Activated CD4-positive, CD25-positive, alpha-beta regulatory T cell treated with anti-CD3 and anti-CD28 coated beads, Interleukin-2, amount 50 U/mL, for 16 hours (primary cell): ENCODE data around the gene JAK2.
A peak's percentile ranks its signal among the peaks of the same experiment; 100 is the strongest.
"Not testable (repeated sequence)": the region's sequence is repeated elsewhere in the genome, so short reads cannot be mapped to it uniquely, and the experiment has no call there.

ENCODE experiments used
- DNase-seq: peaks from one replicate; pipeline ENCODE4 v3.0.0-alpha.2; 2020; ENCODE audit warnings: low read depth, low spot score

The JAK2 gene

DNA sequence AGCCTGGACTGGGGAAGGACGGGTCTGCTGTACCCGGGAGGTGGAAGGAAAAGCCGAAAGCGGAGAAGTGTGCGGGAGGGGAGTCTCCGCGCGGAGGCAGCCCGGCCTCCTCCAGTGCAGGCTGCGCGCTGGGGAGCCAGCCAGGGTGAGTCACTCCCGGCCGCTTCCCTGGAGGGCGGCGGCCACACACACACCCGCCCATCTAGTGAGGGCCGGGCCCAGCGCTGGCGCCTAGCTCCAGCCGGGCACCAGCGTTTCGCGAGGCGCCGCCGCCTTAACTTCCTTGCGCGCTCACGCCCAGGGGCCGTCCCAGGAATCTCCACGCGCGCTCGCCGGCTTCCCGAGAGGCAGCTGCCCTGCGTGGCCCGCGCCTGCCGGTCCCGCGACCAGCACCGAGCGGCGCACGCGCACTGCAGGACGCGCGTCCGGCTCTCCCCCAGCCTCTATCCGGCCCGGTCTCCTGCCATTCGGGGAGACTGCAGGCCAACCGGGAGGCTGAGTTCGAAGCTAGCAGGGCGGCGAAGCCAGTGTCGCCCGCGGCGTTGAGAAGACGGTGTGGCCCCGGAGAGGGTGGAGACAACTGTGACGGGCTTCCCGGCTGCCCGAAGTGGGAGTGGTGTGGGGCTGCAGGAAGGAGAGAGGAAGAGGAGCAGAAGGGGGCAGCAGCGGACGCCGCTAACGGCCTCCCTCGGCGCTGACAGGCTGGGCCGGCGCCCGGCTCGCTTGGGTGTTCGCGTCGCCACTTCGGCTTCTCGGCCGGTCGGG, at the start of gene JAK2:
Gene JAK2, plus strand, starts transcription at position 652 of the 765 bp plus-strand sequence. CDS start 36,716 bp downstream, outside the sequence.
- DNase-seq, result peak; percentile 57

GRCh38 chr9:4936277-4936676, 48.8 kb upstream of the JAK2 start:
- DNase-seq, result no peak

DNA sequence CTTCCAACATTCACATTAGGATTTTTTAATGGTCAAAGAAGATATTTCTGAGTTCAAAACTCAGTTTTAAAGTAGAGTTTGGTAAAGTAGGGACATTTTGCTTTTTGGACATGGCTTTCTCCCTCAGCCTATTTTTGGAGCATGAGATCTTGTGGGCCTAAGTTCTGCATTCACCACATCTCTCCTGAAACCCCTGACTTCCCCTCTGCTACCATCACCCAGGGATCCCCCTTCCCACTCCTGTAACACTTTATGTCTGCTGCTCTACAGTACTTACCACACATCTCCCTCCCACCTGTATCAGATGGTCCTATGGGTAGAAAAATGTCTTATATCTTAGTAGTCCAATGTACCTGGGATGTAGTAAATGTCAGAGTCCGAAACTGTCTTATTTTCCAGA, 48.2 kb upstream of the JAK2 start:
- DNase-seq, result no peak

- DNase-seq, result no peak
Measured at GRCh38 chr9:4937446-4937845, 47.6 kb upstream of the JAK2 start.

DNA sequence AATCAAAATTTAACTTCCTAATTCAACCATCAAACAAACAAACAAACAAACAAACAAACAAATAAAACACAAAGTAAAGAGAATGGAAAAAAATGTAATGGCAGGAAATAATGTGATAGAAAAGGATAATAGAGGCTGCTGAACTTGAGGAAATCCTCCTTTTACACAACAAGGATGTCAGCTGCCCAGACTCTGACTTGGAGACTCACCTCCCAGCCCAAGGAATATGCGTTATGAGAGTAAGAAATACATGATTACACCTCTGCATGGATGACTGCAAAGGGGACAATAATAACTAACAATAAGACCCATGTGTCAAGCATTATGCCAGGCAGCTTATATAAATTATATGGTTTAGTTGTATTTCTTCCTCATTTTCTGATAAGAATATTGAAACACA, 46.6 kb upstream of the JAK2 start:
- DNase-seq, result no peak

- DNase-seq, result no peak
Measured at GRCh38 chr9:4939118-4939561, 45.9 kb upstream of the JAK2 start.

DNA sequence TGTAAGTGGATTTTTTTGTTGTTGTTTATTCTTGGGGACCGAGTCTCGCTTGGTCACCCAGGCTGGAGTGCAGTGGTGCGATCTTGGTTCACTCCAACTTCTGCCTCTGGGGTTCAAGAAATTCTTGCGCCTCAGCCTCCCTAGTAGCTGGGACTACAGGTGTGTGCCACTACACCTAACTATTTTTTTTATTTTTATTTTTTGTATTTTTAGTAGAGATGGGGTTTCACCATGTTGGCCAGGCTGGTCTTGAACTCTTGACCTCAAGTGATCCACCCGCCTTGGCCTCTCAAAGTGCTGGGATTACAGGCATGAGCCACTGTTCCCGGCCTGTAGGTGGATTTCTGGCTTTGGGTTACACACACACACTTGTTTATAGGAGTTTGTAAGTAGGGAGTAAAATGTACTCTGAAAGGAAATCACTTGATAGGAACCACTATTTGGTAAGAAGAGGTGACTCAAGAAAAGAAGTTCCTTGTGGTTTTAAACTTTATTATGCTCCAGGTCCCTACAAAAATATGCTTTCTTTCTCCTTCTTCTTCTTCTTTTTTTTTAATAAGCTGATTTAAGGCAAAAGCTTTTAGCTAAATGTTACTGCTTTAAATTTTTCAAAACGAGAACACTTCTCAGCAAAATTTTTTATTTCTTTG, 42.9 kb upstream of the JAK2 start:
- DNase-seq, result not testable (repeated sequence)

DNA sequence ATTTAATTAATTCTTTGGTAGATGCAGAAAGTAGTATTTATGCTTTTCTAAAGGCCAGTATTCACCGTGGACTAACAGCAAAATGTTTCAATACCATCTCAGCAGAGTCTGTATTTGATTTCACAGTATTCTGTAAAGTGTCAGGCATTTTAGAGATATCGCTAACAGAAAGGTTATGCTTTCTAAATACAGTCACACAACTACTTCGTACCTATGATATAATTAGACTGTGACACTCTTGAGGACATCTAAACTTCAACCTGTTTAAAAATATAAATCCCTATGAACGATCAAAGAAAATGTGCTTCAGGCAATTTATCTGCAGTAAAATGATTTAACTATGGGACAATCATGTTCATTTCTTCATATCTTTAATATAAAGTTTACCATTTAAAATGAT, 41.7 kb upstream of the JAK2 start:
- DNase-seq, result no peak

- not testable (repeated sequence) for DNase-seq
Measured at GRCh38 chr9:4944431-4945211, 40.5 kb upstream of the JAK2 start.

DNA sequence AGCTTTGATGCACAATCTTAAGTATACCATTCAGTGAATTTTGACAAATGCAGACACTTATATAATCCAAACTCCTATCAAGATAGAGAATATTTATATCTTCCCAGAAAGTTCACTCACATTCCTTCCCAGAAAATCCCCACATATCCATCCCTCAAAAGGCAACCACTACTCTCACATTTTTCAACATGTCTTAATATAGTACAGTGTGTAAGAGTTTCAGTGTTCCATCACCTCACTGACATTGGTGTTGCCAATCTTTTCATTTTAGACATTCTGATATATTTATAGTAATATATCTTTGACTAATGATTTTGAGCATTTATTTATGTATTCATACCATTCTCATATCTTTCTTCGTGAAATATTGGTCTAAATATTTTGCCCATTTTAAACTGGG, 38.1 kb upstream of the JAK2 start:
- DNase-seq, result no peak

- DNase-seq, result no peak
Measured at GRCh38 chr9:4955836-4956235, 29.2 kb upstream of the JAK2 start.

DNA sequence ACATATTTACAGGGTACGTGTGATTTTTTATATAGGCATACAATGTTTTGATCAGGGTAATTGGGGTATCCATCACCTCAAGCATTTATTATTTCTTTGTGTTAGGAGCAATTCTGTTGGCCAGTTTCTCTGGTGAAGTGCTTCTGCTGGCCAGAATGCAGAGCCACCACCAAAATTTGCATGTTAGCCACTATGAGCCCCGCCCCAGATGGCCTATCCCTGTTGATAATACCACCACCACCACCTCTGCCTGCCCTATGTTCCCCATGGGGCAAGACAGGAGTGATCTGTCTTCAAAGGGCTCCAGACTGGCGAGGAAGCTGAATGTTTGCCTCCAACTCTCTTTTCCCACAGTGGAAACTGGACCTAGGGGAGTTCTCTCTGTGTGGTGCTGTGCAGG, 26.0 kb upstream of the JAK2 start:
- no peak for DNase-seq

DNA sequence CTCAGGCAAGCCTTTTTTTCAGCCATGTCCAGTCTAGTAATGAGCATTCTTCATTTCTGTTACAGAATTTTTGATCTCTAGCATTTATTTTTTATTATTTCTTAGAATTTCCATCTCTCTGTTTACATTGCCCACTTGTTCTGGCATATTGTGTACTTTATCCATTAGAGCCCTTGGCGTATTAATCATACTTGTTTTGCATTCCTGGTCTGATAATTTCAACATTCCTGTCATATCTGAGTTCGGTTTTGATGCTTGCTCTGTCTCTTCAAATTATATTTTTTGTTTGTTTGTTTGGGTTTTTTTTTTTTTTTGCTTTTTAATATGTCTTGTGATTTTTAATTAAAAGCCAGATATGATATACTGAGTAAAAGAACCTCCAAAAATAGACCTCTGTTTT, 23.0 kb upstream of the JAK2 start:
- no peak for DNase-seq

- no peak for DNase-seq
Measured at GRCh38 chr9:4964540-4964939, 20.5 kb upstream of the JAK2 start.

- DNase-seq, result no peak
Measured at GRCh38 chr9:4965174-4965821, 19.8 kb upstream of the JAK2 start.

- no peak for DNase-seq
Measured at GRCh38 chr9:4967523-4967922, 17.5 kb upstream of the JAK2 start.

- no peak for DNase-seq
Measured at GRCh38 chr9:4969130-4969529, 15.9 kb upstream of the JAK2 start.

DNA sequence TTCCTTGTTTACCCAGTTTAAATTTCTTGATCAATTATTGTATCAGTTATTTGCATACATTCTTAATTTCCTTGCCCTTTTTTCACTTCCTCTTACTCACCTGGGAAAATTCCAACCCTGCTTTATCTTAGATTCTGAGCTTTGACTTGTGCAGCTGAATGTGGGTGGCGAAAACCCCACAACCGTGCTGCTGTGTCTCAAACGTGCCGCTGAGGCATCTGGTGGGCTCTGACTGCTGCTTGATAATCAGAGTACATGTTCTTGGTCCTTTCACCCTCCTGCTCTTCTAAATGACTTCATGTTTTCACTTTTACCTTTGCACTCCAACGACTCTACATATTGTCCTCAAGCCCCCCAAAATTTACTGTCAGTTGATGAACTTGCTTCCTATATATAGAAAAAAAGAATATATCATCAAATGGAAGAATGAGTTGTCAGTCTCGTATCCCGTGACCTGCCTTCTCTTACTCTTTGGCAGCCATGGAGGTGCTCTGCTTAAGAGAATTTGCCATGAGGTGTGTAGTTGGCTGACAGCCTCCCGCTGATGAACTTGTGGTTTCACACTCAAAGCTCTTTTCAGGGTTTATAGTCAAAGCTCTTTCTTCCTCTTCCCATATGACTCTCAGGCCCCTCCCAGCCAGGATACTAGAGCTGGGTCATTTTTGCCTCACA, 14.0 kb upstream of the JAK2 start:
- peak; percentile 17 for DNase-seq

GRCh38 chr9:4973246-4973645, 11.8 kb upstream of the JAK2 start:
- DNase-seq, result no peak

DNA sequence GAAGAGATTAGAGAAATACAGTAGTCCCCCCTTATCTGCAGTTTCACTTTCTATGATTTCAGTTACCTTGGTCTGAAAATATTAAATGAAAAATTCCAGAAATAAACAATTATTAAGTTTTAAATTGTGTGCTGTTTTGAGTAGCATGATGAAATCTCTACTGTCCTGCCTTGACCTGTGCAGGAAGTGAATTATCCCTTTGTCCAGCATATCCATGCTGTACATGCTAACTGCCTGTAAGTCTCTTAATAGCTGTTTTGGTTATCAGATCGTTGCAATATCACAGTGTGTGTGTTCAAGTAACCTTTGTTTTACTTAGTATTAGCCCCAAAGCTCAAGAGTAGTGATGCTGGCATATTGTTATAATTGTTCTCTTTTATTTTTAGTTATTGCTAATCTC, 11.2 kb upstream of the JAK2 start:
- DNase-seq, result no peak

DNA sequence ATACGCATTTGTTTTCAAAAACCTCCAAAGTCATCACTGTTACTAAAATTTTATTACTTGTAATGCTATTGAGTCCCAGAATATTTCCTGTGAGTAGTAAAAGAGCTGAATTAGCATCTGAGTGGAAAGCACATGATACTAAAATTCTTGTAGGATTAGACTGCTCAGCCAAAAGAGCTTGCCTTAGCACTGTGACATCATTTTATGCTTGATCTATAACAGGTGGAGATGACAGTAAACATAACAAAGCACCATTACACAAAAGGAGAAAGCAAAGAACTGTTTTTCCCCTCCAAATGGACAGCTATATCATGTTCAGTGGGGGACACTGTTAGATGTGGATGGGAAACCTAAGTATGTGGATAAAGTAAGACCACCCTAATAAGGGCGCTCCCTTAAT, 5.8 kb upstream of the JAK2 start:
- DNase-seq, result no peak
